GM06990 (cell line): Measurements from ENCODE around the gene DOK7.

Experiments
- DNase-seq: peaks from one replicate; pipeline ENCODE4 v3.0.0-alpha.2; 2011; ENCODE audit not compliant: insufficient read length; ENCODE audit errors: extremely low read depth
- H3K27me3 ChIP-seq: replicated peaks from 2 replicates; pipeline ENCODE4 v1.6.0; 2011; ENCODE audit warnings: low read length; ENCODE audit not compliant: control insufficient read depth, insufficient read depth
- H3K36me3 ChIP-seq: 2 replicates; pipeline ENCODE4 v1.5.1; 2011; ENCODE audit warnings: low read length; ENCODE audit not compliant: control insufficient read depth, insufficient read depth
- H3K4me3 ChIP-seq: replicated peaks from 2 replicates; pipeline ENCODE4 v1.5.1; 2011; ENCODE audit warnings: low read depth, mild to moderate bottlenecking, control low read depth, low read length
- TF ChIP-seq, protein P1 (sequence below): IDR thresholded peaks from 2 replicates; pipeline ENCODE4 v1.5.1; 2011; ENCODE audit warnings: low read length, control low read depth, mild to moderate bottlenecking, inconsistent platforms; ENCODE audit not compliant: insufficient read depth, poor library complexity, severe bottlenecking

The DOK7 gene

DNA sequence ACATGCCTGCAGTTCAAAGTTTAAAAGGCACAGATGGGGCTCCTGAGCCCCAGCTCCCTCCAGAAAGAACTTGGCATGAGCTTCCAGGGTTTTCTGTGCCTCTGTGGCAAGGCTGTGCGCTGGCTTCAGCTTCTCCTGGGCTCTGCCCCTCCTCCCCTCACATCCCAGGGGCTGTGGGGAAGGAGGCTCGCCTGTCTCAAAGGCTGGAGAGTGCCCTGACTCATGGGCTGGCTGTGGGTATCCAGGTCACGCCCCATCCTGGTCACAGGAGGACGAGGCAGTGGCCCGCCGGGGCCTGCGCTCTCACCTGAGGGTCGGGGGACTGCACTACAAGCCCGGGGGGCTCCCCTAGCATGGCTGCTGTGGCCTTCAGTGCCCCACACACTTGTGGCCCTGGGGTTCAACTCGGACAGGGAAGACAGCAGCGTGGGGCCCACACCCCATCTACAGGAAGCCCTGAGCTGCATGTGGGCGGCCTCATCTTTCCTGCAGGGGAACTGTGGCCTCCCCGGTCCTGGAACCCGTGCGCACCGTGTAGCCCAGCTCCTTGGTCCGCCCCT is 51.2 kb downstream of the DOK7 start:
- H3K27me3 ChIP-seq: no peaks in the 10 kb centered on the region
- TF ChIP-seq, protein P1, sequence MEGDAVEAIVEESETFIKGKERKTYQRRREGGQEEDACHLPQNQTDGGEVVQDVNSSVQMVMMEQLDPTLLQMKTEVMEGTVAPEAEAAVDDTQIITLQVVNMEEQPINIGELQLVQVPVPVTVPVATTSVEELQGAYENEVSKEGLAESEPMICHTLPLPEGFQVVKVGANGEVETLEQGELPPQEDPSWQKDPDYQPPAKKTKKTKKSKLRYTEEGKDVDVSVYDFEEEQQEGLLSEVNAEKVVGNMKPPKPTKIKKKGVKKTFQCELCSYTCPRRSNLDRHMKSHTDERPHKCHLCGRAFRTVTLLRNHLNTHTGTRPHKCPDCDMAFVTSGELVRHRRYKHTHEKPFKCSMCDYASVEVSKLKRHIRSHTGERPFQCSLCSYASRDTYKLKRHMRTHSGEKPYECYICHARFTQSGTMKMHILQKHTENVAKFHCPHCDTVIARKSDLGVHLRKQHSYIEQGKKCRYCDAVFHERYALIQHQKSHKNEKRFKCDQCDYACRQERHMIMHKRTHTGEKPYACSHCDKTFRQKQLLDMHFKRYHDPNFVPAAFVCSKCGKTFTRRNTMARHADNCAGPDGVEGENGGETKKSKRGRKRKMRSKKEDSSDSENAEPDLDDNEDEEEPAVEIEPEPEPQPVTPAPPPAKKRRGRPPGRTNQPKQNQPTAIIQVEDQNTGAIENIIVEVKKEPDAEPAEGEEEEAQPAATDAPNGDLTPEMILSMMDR: no peak
- no peak for DNase-seq
- peaks cover 45% of the 10 kb centered on the region for H3K36me3 ChIP-seq
- no peak overlapping the region for H3K4me3 ChIP-seq

DNA sequence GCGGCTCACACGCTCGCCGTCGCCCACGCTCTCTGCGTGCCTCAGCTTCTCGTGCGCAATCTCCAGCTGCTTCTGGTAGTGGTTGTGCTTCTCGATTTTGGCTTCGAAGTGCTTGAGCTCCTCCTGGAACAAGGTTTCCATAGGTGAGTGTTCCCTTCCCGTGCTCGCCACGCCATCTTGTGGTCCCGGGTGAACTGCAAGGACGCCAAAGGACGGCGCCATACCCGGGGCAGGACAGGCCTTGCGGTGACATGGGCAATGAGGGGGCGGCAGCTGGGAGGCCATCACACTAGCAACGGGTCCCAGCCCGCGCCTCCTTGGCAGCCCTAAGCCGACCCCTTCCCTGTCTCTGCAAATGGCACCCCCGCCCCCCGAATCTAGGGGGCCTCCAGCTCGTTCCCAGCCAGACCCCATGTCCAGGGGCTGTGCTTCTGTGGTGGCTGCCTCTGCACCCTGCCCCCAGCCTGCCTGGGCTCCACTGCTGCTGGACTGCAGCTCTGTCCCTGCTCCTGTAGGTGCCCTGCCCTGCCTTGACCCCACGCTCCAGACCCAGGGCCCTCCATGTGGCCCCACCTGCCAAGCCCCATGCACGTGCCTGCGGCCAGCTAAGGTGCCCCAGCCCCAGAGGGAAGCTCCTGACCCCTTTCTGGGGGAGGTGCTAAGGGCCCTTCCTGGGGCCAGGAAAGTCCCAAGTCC is 51.8 kb downstream of the DOK7 start:
- Histone ChIP-seq H3K4me3 (no peak overlapping the region), H3K27me3 (no peaks in the 10 kb centered on the region), H3K36me3 (peaks cover 48% of the 10 kb centered on the region)
- TF ChIP-seq, protein P1: no peak
- no peak for DNase-seq

DNA sequence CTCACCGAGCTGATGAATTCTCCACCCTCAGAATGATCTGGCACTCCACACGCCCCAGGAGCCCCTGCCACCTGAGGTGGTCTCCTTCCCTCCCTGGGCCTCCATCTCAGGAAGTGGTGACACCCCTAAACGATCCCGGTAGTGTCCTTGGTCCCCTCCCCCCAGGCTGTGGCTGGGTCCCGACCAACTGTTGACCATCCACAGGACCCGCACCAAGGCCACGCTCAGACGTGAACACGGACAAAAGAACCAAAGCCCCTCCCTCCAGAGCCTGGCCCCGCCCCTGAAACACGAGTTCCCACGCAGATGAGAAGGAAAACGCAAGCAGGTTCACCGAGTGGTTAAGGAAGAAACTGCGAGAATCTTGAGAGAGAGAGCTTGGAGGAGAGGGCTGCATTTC is 52.5 kb downstream of the DOK7 start:
- H3K36me3 ChIP-seq: peaks cover 51% of the 10 kb centered on the region
- H3K27me3 ChIP-seq: no peaks in the 10 kb centered on the region
- H3K4me3 ChIP-seq: no peak overlapping the region
- TF ChIP-seq, protein P1: no peak
- DNase-seq: no peak

DNA sequence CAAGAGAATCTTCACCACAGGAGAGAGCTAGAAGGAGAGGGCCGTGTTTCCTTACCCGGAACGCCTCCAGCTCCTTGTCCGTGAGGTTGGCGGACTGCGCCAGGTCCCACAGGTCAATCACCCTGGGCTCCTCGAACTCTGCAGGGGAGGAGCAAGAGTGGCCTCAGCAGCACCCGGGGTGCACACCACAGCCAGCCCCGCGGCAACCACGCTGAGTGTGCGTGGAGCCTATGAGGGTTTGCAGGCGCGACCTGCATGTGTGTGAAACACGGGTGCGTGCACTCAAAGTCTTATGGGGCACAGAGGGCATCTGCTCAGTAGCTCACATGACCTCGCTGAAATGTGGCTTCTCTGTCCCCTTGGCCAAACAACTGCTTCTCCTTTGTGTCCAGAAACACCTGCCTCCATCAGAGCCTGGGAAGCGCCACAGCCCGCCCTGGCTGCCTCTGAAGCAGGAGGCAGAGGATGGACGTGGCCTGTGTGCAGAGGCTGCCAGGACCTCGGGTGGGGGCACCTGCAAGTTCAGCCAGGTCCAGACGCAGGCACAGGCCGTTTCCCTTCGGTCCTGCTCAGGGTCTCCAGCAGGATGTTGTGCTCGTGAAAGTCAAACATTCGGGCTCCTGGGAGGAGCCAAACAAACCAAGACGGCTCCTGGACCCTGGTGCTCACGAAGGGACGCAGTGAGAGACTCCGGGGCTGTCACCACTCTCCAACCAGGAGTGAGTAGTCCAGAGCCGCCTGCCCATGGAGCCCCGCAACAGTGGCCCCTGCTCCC is 53.1 kb downstream of the DOK7 start:
- Histone ChIP-seq H3K4me3 (no peak overlapping the region), H3K36me3 (peaks cover 53% of the 10 kb centered on the region), H3K27me3 (no peaks in the 10 kb centered on the region)
- DNase-seq: no peak
- TF ChIP-seq, protein P1: no peak

DNA sequence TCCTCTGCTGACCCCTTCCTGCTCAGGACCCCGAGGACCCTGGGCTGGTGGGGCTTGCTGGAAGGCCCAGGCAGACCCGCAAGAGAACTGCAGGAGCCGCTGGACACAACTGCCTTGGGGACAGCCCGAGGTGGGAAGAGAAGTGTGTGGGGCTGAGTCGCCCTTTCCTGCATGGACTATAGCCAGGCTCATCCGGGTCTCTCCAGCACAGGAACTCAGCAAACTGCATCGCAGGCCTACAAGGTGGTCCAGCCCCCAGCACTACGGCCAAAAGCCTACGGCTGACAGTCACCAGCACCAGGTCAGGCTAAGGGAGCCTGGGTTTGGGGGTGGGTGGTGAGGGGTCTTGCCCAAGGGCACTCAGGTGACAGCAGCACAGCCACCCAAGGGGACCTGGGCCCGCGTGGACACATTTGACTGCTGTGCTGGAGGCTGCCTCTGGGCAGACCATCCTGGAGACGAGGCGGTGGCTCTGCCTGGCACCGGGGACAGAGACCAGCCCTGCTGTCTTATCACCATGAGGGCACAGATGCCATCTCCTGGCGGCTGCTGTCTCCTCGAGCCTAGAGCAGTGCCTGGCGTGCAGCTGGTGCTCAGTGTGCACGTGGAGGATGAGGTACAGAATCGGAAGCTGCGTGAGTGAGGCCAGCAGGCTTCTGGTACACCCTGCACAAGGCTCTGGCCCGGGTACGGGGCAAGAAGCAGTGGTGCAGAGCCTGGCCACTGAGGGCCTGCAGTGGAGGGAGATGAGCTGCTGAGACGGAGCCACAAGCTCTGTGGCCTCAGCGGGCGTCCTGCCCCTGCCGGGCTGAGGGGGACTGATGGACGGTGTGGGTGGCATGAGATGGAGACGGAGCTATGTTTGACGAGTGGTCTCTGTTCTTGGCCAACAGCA is 54.0 kb downstream of the DOK7 start:
- TF ChIP-seq, protein P1: no peak
- DNase-seq: no peak
- Histone ChIP-seq H3K4me3 (no peak overlapping the region), H3K27me3 (no peaks in the 10 kb centered on the region), H3K36me3 (peaks cover 53% of the 10 kb centered on the region)
